ENCODE data around the gene PDCD10.

Gene PDCD10

DNA sequence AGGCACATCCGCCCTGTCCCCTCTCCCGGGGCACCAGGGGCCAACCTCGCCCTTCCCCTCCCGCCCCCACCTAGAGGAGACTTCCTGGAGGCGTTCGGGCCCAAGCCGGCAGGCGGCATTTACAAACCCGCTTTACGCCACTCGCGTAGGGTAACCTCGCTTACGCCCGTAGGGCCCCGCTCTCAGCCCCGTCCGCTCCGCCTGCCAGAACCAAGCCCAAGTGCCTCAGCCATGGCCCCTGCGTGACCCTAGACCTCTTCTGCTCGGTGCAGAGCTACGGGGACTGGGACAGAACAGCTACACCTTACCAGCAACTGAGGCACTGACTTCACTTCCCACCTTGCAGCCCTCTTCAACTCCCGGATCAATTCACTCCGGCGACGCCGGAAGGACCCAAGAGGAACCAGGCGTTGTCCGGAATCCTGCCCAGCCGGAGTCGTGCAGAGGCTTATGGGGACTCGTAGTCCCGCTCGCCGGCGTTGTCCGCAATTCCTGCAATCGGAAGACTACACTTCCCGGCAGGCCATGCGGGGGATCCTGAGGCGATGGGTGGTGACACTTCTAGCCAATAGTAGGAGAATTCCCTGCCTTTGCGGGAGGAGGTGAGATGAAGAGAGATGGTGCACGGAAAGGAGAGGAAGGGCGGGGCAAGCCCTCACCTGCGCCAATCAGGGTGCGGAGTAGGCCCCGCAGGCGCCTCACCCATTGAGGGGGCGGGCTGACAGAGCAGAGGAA is at the start of gene PDCD10:
PDCD10 (minus strand) TSS at position 395 of the 735 bp plus-strand sequence. CDS start 14,735 bp downstream, outside the sequence.
- H3K36me3 Mint-ChIP-seq (ENCODE audit: insufficient read depth): no peaks in the 10 kb centered on the region
- ATAC-seq (replicated peaks; ENCODE audit: extremely low read depth, poor library complexity, severe bottlenecking): peak; percentile 87

DNA sequence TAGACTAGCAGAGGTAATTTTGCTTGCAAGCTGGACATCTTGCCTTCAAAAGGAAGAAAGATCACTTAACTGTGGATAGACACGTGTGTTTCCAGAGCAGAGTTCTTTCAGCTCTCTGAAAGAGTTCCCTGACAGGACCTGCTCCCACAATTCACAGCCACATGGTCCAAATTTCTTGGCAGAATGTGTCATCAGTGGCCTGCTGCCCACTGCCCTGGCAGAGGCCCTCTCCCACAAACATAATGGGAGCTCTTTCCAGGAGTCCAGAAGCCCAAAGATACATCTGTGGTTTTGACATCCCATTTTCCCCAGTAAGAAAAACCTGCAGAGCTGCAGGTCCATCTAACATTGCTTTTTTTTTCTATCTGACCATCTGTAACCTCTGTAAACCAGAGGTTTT is 49.1 kb upstream of the PDCD10 start:
- Mint-ChIP-seq H3K9me3 (no peaks in the 10 kb centered on the region), H3K4me1 (no peaks in the 10 kb centered on the region), H3K27me3 (no peaks in the 10 kb centered on the region), H3K27ac (ENCODE audit: low read depth) (no peak overlapping the region), H3K36me3 (ENCODE audit: insufficient read depth) (no peaks in the 10 kb centered on the region), H3K4me3 (no peak overlapping the region)
- ATAC-seq (replicated peaks; ENCODE audit: extremely low read depth, poor library complexity, severe bottlenecking): no peak
- no peak for DNase-seq (ENCODE audit: low spot score in 2 of 2)

More for the DNA sequence above, at the start of gene PDCD10:
- Mint-ChIP-seq H3K27ac (ENCODE audit: low read depth) (no peak within 1 kb of the TSS), H3K4me3 (no peak within 1 kb of the TSS), H3K27me3 (no peaks in the 10 kb centered on the region), H3K9me3 (no peaks in the 10 kb centered on the region), H3K4me1 (peaks cover 23% of the 10 kb centered on the region)
- DNase-seq (ENCODE audit: low spot score in 2 of 2): peak; percentile 92 to 96

DNA sequence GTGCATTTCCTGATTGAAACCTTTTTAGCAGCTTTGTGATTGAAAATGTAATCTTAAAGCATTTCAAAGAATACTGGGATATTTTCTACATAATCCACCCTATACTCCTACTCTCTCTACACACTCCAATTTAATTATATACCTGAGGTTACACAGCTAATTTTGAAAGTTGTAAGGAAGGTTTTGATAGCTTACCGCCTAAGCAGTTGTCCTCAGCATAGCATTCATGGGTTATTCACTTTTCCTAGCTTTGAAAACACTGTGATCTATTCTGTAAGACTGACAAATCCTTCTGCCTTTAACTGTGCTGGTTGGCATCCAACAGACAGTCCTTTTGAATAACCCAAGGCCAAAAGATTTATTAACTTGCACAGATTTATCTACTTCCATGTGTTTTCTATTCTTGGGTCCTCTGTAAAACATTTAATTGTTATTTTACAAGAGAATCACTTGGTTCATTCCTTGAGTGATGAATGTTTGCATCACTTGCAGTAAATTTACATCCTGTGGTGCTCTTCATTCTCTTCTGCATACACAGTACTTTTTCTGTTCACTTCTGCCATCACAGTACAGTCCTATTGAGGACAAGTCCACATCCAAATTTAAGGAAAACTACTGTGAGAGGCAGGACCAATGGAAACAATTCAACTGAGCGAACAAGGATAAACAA is 45.7 kb upstream of the PDCD10 start:
- H3K27ac Mint-ChIP-seq (ENCODE audit: low read depth): no peak overlapping the region
- no peaks in the 10 kb centered on the region for H3K4me1 Mint-ChIP-seq
- ATAC-seq (replicated peaks; ENCODE audit: extremely low read depth, poor library complexity, severe bottlenecking) (no peak), DNase-seq (ENCODE audit: low spot score in 2 of 2) (no peak)
- H3K27me3 Mint-ChIP-seq: no peaks in the 10 kb centered on the region
- no peak overlapping the region for H3K4me3 Mint-ChIP-seq
- H3K9me3 Mint-ChIP-seq: peaks cover 6% of the 10 kb centered on the region
- H3K36me3 Mint-ChIP-seq (ENCODE audit: insufficient read depth): no peaks in the 10 kb centered on the region

DNA sequence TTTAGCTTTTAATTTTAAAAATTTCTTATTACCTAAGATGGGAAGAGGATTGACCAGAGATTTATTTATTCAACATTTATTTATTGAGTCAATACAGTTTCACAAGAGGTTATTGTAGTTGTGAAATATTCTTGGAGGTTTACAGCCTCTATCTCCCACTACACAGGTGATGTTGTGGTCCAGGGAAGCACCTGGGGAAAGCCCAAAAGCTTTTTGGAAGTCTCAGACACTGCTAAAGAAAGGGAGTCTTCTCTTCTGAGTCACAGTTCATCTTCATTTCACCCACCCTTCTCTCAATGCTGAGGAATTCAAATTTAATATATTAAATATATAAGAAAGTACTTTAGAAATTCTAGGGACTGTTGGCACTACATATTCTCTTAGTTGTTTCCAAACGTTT is 42.7 kb upstream of the PDCD10 start:
- Mint-ChIP-seq H3K9me3 (peaks cover 6% of the 10 kb centered on the region), H3K4me3 (no peak overlapping the region), H3K36me3 (ENCODE audit: insufficient read depth) (no peaks in the 10 kb centered on the region), H3K4me1 (no peaks in the 10 kb centered on the region), H3K27me3 (no peaks in the 10 kb centered on the region), H3K27ac (ENCODE audit: low read depth) (no peak overlapping the region)
- DNase-seq (ENCODE audit: low spot score in 2 of 2): no peak
- no peak for ATAC-seq (replicated peaks; ENCODE audit: extremely low read depth, poor library complexity, severe bottlenecking)

DNA sequence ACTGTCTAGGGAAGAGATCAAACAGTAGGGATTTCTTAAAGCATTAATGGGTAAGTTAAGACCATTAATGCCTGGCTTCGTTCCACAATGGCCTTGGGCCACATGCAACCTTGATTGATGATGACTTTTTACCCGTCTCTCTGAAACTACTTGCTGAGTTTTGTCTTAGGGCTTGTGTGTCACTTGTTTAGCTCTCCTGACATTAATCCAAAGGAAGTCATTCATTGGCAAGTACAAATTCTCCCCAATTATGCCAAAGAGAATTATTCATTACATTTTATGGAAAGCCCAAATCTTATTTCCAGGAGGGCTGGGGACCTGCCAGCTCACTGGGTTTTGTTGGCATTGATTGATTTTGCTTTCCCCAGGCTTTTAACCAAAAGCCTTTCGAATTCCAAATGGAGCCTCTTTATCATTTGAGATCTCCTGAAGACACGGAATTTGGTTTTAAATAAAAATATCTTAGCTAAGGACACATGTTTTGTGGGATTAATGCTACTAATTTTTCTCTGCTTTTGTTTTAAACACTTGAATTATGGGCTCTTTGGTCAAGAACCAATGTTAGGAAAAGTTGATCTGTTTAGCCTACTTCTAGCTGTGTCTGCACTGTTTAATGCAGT is 41.5 kb upstream of the PDCD10 start:
- no peak for DNase-seq (ENCODE audit: low spot score in 2 of 2)
- Mint-ChIP-seq H3K27ac (ENCODE audit: low read depth) (no peak overlapping the region), H3K9me3 (peaks cover 6% of the 10 kb centered on the region), H3K4me3 (no peak overlapping the region), H3K36me3 (ENCODE audit: insufficient read depth) (no peaks in the 10 kb centered on the region), H3K4me1 (no peaks in the 10 kb centered on the region), H3K27me3 (no peaks in the 10 kb centered on the region)
- no peak for ATAC-seq (replicated peaks; ENCODE audit: extremely low read depth, poor library complexity, severe bottlenecking)

DNA sequence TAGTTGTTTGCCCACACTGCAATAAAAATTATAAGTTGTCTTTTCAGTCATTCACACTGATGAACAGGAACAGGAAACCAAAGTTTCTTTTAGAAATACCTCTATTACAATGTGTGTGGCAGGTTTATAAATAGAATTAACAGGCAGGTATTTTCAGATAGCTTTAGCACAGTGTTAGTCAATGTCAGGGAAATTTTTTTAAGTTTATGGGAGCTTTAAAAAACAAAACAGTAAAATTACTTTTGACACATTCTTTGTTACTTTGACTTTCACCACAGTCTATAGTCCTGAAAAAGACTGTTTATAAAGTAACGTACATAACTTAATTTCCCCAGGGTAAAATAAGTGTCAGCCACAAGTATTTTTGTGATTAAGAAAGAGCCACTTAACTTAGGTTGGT is 38.9 kb upstream of the PDCD10 start:
- Mint-ChIP-seq H3K4me3 (no peak overlapping the region), H3K9me3 (peaks cover 6% of the 10 kb centered on the region), H3K4me1 (no peaks in the 10 kb centered on the region), H3K36me3 (ENCODE audit: insufficient read depth) (no peaks in the 10 kb centered on the region), H3K27ac (ENCODE audit: low read depth) (no peak overlapping the region), H3K27me3 (no peaks in the 10 kb centered on the region)
- no peak for ATAC-seq (replicated peaks; ENCODE audit: extremely low read depth, poor library complexity, severe bottlenecking)
- DNase-seq (ENCODE audit: low spot score in 2 of 2): no peak

DNA sequence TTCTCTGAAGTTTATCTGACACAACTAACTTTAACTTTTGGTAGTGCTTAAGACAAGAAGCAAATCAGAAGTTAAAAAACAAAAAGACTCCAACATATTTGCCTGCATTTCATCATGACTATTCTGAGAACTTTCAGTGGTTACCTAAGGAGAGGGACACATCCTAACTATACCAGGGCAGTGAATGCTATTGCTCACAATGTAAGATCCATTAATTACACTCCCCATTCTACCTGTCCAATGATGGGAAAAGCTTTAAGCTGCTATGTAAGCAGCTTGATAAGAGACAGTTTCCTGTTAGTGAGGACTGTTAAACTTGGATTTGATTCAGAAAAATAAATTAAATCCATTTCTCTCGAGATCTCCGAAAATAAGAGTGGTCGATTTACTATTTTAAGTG is 38.3 kb upstream of the PDCD10 start:
- DNase-seq (ENCODE audit: low spot score in 2 of 2): no peak
- Mint-ChIP-seq H3K36me3 (ENCODE audit: insufficient read depth) (no peaks in the 10 kb centered on the region), H3K27me3 (no peaks in the 10 kb centered on the region), H3K9me3 (peaks cover 6% of the 10 kb centered on the region), H3K4me3 (no peak overlapping the region), H3K4me1 (no peaks in the 10 kb centered on the region), H3K27ac (ENCODE audit: low read depth) (no peak overlapping the region)
- ATAC-seq (replicated peaks; ENCODE audit: extremely low read depth, poor library complexity, severe bottlenecking): no peak

DNA sequence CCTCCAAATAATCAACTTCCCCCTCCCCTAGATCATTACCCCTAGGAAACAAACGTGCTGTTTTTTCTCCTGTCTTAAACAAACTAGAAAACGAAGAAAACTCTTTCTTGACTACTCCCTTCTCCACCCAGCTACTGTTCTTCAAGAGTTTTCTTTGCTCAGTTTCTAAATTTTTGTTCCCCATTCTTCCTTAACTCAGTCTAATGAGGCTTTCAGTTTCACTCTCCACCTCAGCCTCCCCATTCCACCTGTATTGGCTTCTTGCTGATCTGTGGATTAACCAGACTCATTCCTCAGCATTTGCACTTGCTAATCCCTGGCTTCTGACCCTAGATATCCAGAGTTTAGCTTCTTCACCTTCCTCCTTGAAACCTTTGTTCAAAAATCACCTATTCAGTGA is 27.6 kb upstream of the PDCD10 start:
- Mint-ChIP-seq H3K4me3 (no peak overlapping the region), H3K27me3 (peaks cover 11% of the 10 kb centered on the region), H3K4me1 (peaks cover 6% of the 10 kb centered on the region), H3K27ac (ENCODE audit: low read depth) (no peak overlapping the region), H3K9me3 (no peaks in the 10 kb centered on the region), H3K36me3 (ENCODE audit: insufficient read depth) (peaks cover 1% of the 10 kb centered on the region)
- DNase-seq (ENCODE audit: low spot score in 2 of 2) (no peak), ATAC-seq (replicated peaks; ENCODE audit: extremely low read depth, poor library complexity, severe bottlenecking) (no peak)

DNA sequence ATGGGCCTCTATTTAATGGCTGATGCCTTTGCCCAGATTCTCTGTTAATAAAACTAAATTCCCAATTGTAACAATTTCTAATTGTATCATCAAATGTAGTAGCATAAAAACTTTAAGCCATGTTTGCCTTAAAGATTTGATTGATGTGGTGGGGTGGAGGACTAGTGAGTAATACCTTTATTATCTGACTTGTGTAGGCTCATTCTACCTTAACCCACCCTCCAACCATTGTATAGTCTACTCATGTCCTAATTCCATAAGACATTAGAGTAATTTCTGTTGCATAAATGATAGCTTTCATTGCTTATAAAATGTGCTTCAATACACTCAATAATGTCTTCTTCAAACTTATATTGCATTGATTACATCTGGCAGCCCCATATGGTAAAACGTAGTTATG is 26.6 kb upstream of the PDCD10 start:
- Mint-ChIP-seq H3K27me3 (peaks cover 11% of the 10 kb centered on the region), H3K4me3 (no peak overlapping the region)
- ATAC-seq (replicated peaks; ENCODE audit: extremely low read depth, poor library complexity, severe bottlenecking): no peak

DNA sequence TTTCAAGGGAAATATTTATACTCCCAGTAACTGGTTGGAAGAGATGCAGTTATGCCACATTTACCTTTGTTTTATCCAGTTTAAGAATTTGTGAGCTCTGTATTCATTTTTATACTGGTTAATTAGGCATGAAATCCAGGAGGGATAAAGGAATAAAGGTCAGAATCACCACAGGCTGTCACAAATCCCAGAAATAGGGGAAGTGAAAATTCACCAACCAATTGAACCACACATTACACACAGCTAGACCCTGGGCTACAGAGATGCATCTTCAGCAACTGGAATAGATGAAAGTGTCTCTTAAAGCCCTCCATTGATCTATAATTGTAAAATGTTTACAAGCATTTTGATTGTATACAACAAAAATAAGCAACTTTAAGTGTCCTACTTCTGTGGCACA is 19.4 kb upstream of the PDCD10 start:
- ATAC-seq (replicated peaks; ENCODE audit: extremely low read depth, poor library complexity, severe bottlenecking) (no peak), DNase-seq (ENCODE audit: low spot score in 2 of 2) (no peak)
- Mint-ChIP-seq H3K27me3 (no peaks in the 10 kb centered on the region), H3K4me3 (no peak overlapping the region), H3K27ac (ENCODE audit: low read depth) (no peak overlapping the region), H3K4me1 (peaks cover 6% of the 10 kb centered on the region), H3K36me3 (ENCODE audit: insufficient read depth) (peaks cover 2% of the 10 kb centered on the region), H3K9me3 (no peaks in the 10 kb centered on the region)

More for the DNA sequence above, 26.6 kb upstream of the PDCD10 start:
- H3K4me1 Mint-ChIP-seq: peaks cover 6% of the 10 kb centered on the region
- no peak overlapping the region for H3K27ac Mint-ChIP-seq (ENCODE audit: low read depth)
- H3K9me3 Mint-ChIP-seq: no peaks in the 10 kb centered on the region
- DNase-seq (ENCODE audit: low spot score in 2 of 2): no peak
- peaks cover 1% of the 10 kb centered on the region for H3K36me3 Mint-ChIP-seq (ENCODE audit: insufficient read depth)

DNA sequence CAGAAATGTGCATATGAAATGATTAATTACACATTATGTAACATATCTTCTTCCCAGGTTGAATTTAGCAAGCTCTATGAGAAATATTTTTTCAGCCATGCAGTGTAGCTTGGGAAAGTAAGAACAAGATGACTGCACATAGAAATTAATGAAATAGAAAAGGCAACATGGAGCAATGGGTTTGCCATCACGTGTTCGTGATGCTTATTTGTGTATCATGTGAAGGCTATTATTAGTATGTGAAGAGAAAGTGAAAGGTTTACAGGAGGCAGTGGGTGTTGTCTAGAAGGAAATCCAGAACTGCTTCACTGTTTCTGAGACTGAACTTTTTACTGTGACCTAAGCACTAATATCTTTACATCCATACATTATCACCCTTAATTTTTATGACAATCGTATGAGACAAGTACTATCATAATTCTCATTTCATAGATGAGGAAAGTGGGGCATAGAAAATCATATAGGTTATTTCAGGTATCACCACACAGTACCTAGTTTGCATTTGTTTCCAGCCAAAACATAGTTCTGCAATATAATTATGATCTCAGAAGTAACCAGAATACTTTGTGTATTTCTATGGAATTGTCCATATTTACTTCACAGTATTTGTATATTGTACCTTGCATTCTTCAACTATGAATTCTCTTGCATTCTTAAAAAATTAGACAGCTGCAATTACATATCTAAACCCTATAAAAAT is 15.7 kb upstream of the PDCD10 start:
- Mint-ChIP-seq H3K9me3 (no peaks in the 10 kb centered on the region), H3K27ac (ENCODE audit: low read depth) (no peak overlapping the region), H3K4me3 (no peak overlapping the region), H3K36me3 (ENCODE audit: insufficient read depth) (peaks cover 4% of the 10 kb centered on the region), H3K27me3 (no peaks in the 10 kb centered on the region), H3K4me1 (peaks cover 6% of the 10 kb centered on the region)
- ATAC-seq (replicated peaks; ENCODE audit: extremely low read depth, poor library complexity, severe bottlenecking) (peak; percentile 92), DNase-seq (ENCODE audit: low spot score in 2 of 2) (no peak)

DNA sequence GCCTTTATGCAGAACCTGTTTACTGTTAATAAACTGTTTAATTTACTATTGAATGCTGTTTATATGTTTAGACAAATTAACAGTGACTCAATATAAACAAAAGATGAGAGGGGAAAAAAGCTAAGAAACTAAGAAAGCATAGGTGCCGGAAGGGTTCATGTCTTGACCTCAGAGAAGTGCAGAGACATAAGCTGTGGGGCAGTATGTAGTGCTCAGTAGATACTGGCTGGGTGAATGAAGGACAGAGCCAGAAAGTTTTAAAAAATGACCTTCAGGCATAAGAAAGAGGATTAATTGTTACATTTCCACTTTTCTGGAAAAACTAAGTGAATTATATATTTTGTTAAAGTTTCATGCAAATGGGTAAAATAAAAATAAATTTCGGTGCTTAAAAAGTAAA is 15.0 kb upstream of the PDCD10 start:
- Mint-ChIP-seq H3K4me3 (no peak overlapping the region), H3K36me3 (ENCODE audit: insufficient read depth) (peaks cover 4% of the 10 kb centered on the region), H3K27ac (ENCODE audit: low read depth) (peak overlapping the region; percentile 52), H3K4me1 (peaks cover 6% of the 10 kb centered on the region), H3K27me3 (no peaks in the 10 kb centered on the region), H3K9me3 (no peaks in the 10 kb centered on the region)
- ATAC-seq (replicated peaks; ENCODE audit: extremely low read depth, poor library complexity, severe bottlenecking): no peak
- DNase-seq (ENCODE audit: low spot score in 2 of 2): no peak
